Heart left ventricle (tissue), 16 donors: Measurements from ENCODE around the gene XCL1. TPM values are rescaled to one million over a fixed set of nuclear protein-coding genes. Genes with fewer than 3 reads are reported as not detected.
"Not testable (repeated sequence)": the region's sequence is repeated elsewhere in the genome, so short reads cannot be mapped to it uniquely, and the experiment has no call there.

Experiments
- ATAC-seq, 4 donors: fragments of 200-7000 bp; cut with Tn5 transposase; one replicate each; pipeline ENCODE4 v1.9.1; 2020 to 2022; ENCODE audit warnings: moderate library complexity in 4 of 4, mild to moderate bottlenecking in 3 of 4, moderate number of reproducible peaks in 1 of 4
- DNase-seq, 5 donors: peaks; one replicate each; pipeline ENCODE4 v3.0.0-alpha.2; 2020
- H3K27ac ChIP-seq, 12 donors: fragments of 200-600 bp; sonication (generic) in 4 of 12; one replicate each; pipeline versions ENCODE4 v1.5.0 to v1.8.0; 2016 to 2022; ENCODE audit warnings: mild to moderate bottlenecking in 2 of 12
- H3K27me3 ChIP-seq, 9 donors: fragments of 200-600 bp; sonication (generic) in 2 of 9; one replicate each; pipeline versions ENCODE4 v1.5.1 to v1.8.0; 2016 to 2022; ENCODE audit warnings: mild to moderate bottlenecking in 3 of 9
- H3K36me3 ChIP-seq, 9 donors: fragments of 200-600 bp; sonication (generic) in 2 of 9; one replicate each; pipeline versions ENCODE4 v1.5.0 to v1.8.0; 2018 to 2022; ENCODE audit warnings: mild to moderate bottlenecking in 2 of 9
- H3K4me1 ChIP-seq, 12 donors: fragments of 200-600 bp; sonication (generic) in 4 of 12; one replicate each; pipeline versions ENCODE4 v1.5.0 to v1.8.0; 2016 to 2022; ENCODE audit warnings: mild to moderate bottlenecking in 3 of 12
- H3K4me3 ChIP-seq, 12 donors: fragments of 200-600 bp; sonication (generic) in 4 of 12; one replicate each; pipeline versions ENCODE4 v1.5.0 to v1.8.0; 2017 to 2022; ENCODE audit warnings: mild to moderate bottlenecking in 9 of 12, moderate library complexity in 4 of 12
- H3K9me3 ChIP-seq, 12 donors: fragments of 200-600 bp; sonication (generic) in 4 of 12; one replicate each; pipeline versions ENCODE4 v1.5.0 to v1.8.0; 2016 to 2022; ENCODE audit warnings: mild to moderate bottlenecking in 1 of 12
- CTCF ChIP-seq, 12 donors: fragments of 200-600 bp; sonication (generic) in 4 of 12; IDR thresholded peaks; one replicate each; pipeline versions ENCODE4 v1.5.0 to v1.8.0; 2018 to 2022; ENCODE audit warnings: antibody characterized with exemption in 12 of 12, mild to moderate bottlenecking in 5 of 12
- POLR2A ChIP-seq, 2 donors: fragments of 450-650 bp; IDR thresholded peaks; one replicate each; pipeline ENCODE4 v1.6.1; 2017; ENCODE audit warnings: antibody characterized with exemption in 2 of 2, mild to moderate bottlenecking in 2 of 2, moderate library complexity in 2 of 2
- WGBS, 4 donors: extraction: QIAGEN DNeasy Blood & Tissue Kit in 2 of 4; methylation state at CpG; one replicate each; pipeline versions ENCODE4 v1.1.5 to v1.1.7; 2013 to 2018; 5-methylcytosine and 5-hydroxymethylcytosine counted together
- intact Hi-C, 10 donors: fragments of 100-400 bp; cut with DNase I; formaldehyde crosslinking; loops; one replicate each; pipeline versions ENCODE4 v1.11.1 to v1.14.2; 2022
- long read RNA-seq, 3 donors: library from polyadenylated mRNA; unstranded; transcript quantifications; one replicate each; pipeline ENCODE4 v2.0.0, GENCODE V29; 2020 to 2021
- polyA plus RNA-seq, 2 donors: library from polyadenylated mRNA; stranded (reverse); fragments of 200-250 nt; gene quantifications; one replicate each; pipeline ENCODE4 v1.2.3, GENCODE V29; 2013
- total RNA-seq, 9 donors: library from RNA; depleted of rRNA in 2 of 9; stranded (reverse); fragments of >200 nt in 2 of 9; fragmentation: NEBNext Ultra II Directional in 3 of 9; extraction: Animal tissue kit (Norgen Biotek cat#: 25700) in 3 of 9; gene quantifications; one replicate each; pipeline versions ENCODE4 v1.1.0 to v1.2.4, GENCODE V29; 2016 to 2023
- donor health status: ischemic (EF 13 %, LVEDD 7.1; RV severe dilation, severe dysfunction).
- donor health status: healthy with polysubstance abuse.
- donor health status: DM: no; HTN: yes; CAD: no.
- donor health status: DM: no; HTN: no; CAD: no.
- donor health status: ischemic (EF 25% LVEDD 6.9; RV normal size, moderate dysfunction).
- donor health status: ischemic (EF 25% LVEDD 5.7; RV mildly dilated, moderate dysfunction).
- donor health status: healthy.
- donor health status: DM: yes; HTN: yes; CAD: no.
- donor health status: ischemic (EF 35%, LVEDD 5.7; RV mildly dilated, moderate dysfunction).
- donor health status: nonischemic (EF 11% LVEDD 7.7; RV severe dilation, severe dysfunction).
- donor health status: DM: yes; HTN: yes; CAD: no.
- donor health status: PGD.
- donor health status: ischemic (EF 29% LVEDD 5.4; RV normal size, mild dysfunction).
- donor health status: nonischemic (EF 23%, LVEDD 6.1; RV moderate dilation, normal function).

Gene XCL1
- total RNA-seq (1 to 10 TPM in 3 of 9 donors, under 1 TPM in 2, not detected in 4; 0.14 to 2.3 (median 1.1) TPM), polyA plus RNA-seq (under 1 TPM in 1 of 2 donors, not detected in 1; 0.30 TPM)
- long read RNA-seq, donor 1: 0 reads
- long read RNA-seq, donor 2: 0 reads
- long read RNA-seq, donor 3: 0 reads

- intact Hi-C loops: loop anchor here in 4 of 10 donors (10.0 kb wide), 2 partner anchors 141 to 231 kb away; no protein-coding TSS in a partner anchor
- H3K27ac ChIP-seq, H3K4me1 ChIP-seq, DNase-seq, ATAC-seq, H3K27me3 ChIP-seq, H3K9me3 ChIP-seq, H3K36me3 ChIP-seq: not testable (repeated sequence)
- WGBS, 4 donors: 71 to 85% (median 79%) methylated on average over 4 to 5 of the region's 6 CpGs
- H3K4me3 ChIP-seq: peak within 1 kb of the TSS in 1 of 12 donors; percentile 34
Observed at GRCh38 chr1:168576245-168576688, at the start of gene XCL1. Gene XCL1 (plus strand): TSS chr1:168576605. CDS start chr1:168576638, 33 bp downstream.

GRCh38 chr1:168529518-168529917, 46.9 kb upstream of the XCL1 start:
- no peak for ATAC-seq
- intact Hi-C loops: no loop called here
- TF ChIP-seq CTCF (IDR thresholded peaks at IDR 0.05) (no peak), POLR2A (IDR thresholded peaks at IDR 0.05) (no peak)

GRCh38 chr1:168531615-168532345, 44.6 kb upstream of the XCL1 start:
- ATAC-seq: no peak
- no peak overlapping the region for H3K4me3 ChIP-seq
- no peaks in the 10 kb centered on the region for H3K27me3 ChIP-seq
- H3K27ac ChIP-seq: no peak overlapping the region
- TF ChIP-seq POLR2A (IDR thresholded peaks at IDR 0.05): no peak
- TF ChIP-seq CTCF (IDR thresholded peaks at IDR 0.05): no peak
- intact Hi-C loops: no loop called here
- H3K36me3 ChIP-seq: no peaks in the 10 kb centered on the region
- no peak for DNase-seq
- peaks cover 0 to 45% (median 0%) of the 10 kb centered on the region in 12 donors for H3K4me1 ChIP-seq
- no peaks in the 10 kb centered on the region for H3K9me3 ChIP-seq
- WGBS, 4 donors: 95 to 100% (median 96%) methylated on average over 2 of the region's 2 CpGs

More at GRCh38 chr1:168529518-168529917, 46.9 kb upstream of the XCL1 start:
- Histone ChIP-seq H3K4me1 (peaks cover 0 to 27% (median 0%) of the 10 kb centered on the region in 12 donors), H3K4me3 (no peak overlapping the region), H3K36me3 (no peaks in the 10 kb centered on the region), H3K27ac (peak overlapping the region in 1 of 12 donors; percentile 19), H3K9me3 (no peaks in the 10 kb centered on the region), H3K27me3 (no peaks in the 10 kb centered on the region)
- 37 to 58% (median 46%) methylated on average over 1 of the region's 1 CpG for WGBS, 4 donors
- no peak for DNase-seq

GRCh38 chr1:168535536-168535935, 40.9 kb upstream of the XCL1 start:
- Histone ChIP-seq H3K27ac (peak overlapping the region in 1 of 12 donors; percentile 75), H3K27me3 (no peaks in the 10 kb centered on the region), H3K4me3 (no peak overlapping the region), H3K9me3 (no peaks in the 10 kb centered on the region), H3K36me3 (no peaks in the 10 kb centered on the region), H3K4me1 (peaks cover 0 to 32% (median 0%) of the 10 kb centered on the region in 12 donors)
- no peak for DNase-seq
- ATAC-seq: no peak
- WGBS, 4 donors: 32 to 55% (median 50%) methylated on average over 1 of the region's 1 CpG
- no peak for TF ChIP-seq CTCF (IDR thresholded peaks at IDR 0.05)
- TF ChIP-seq POLR2A (IDR thresholded peaks at IDR 0.05): no peak
- intact Hi-C loops: no loop called here

- H3K27me3 ChIP-seq, intact Hi-C loops, H3K9me3 ChIP-seq, H3K36me3 ChIP-seq, H3K4me3 ChIP-seq, ATAC-seq, DNase-seq, H3K27ac ChIP-seq, H3K4me1 ChIP-seq: not testable (repeated sequence)
- 60 to 73% (median 64%) methylated on average over 7 of the region's 7 CpGs for WGBS, 4 donors
Observed at GRCh38 chr1:168540798-168541197, 35.6 kb upstream of the XCL1 start.

GRCh38 chr1:168542978-168543377, 33.4 kb upstream of the XCL1 start:
- H3K36me3 ChIP-seq, DNase-seq, ATAC-seq, H3K9me3 ChIP-seq, H3K4me1 ChIP-seq, intact Hi-C loops, H3K27ac ChIP-seq, H3K27me3 ChIP-seq: not testable (repeated sequence)
- 84 to 92% (median 90%) methylated on average over 2 of the region's 2 CpGs for WGBS, 4 donors
- peak overlapping the region in 1 of 12 donors; percentile 8 for H3K4me3 ChIP-seq

GRCh38 chr1:168543840-168544498, 32.4 kb upstream of the XCL1 start, which contains the start of gene XCL2:
Gene XCL2 (minus strand): TSS chr1:168543997. CDS start chr1:168543964, 33 bp downstream.
- DNase-seq, H3K27ac ChIP-seq, H3K9me3 ChIP-seq, ATAC-seq, H3K4me1 ChIP-seq, H3K27me3 ChIP-seq, intact Hi-C loops, H3K36me3 ChIP-seq: not testable (repeated sequence)
- 79 to 95% (median 86%) methylated on average over 5 to 6 of the region's 8 CpGs for WGBS, 4 donors
- H3K4me3 ChIP-seq: peak within 1 kb of the TSS in 1 of 12 donors; percentile 8
